HG03442 (cell line): Measurements from ENCODE around the gene MACROD2.

Experiments used
- ATAC-seq: cut with Tn5 transposase; IDR thresholded peaks from one replicate; pipeline ENCODE4 v1.9.1; 2021; ENCODE audit warnings: mild to moderate bottlenecking, moderate library complexity; ENCODE audit not compliant: unreplicated experiment

MACROD2 gene

GRCh38 chr20:15440049-15440820, 1444.9 kb downstream of the MACROD2 start:
- ATAC-seq: no peak

- no peak for ATAC-seq
Measured at GRCh38 chr20:15445056-15445840, 1449.9 kb downstream of the MACROD2 start.

- ATAC-seq: no peak
Measured at GRCh38 chr20:15446373-15446772, 1451.1 kb downstream of the MACROD2 start.

GRCh38 chr20:15447549-15447948, 1452.2 kb downstream of the MACROD2 start:
- ATAC-seq: no peak

GRCh38 chr20:15449061-15449460, 1453.7 kb downstream of the MACROD2 start:
- ATAC-seq: no peak

GRCh38 chr20:15451241-15451640, 1455.9 kb downstream of the MACROD2 start:
- ATAC-seq: no peak

GRCh38 chr20:15455279-15455678, 1460.0 kb downstream of the MACROD2 start:
- ATAC-seq: no peak

- ATAC-seq: no peak
Measured at GRCh38 chr20:15461938-15462337, 1466.6 kb downstream of the MACROD2 start.

- ATAC-seq: peak; percentile 76
Measured at GRCh38 chr20:15475483-15475882, 1480.2 kb downstream of the MACROD2 start.

- no peak for ATAC-seq
Measured at GRCh38 chr20:15476186-15476585, 1480.9 kb downstream of the MACROD2 start.

GRCh38 chr20:15476781-15477180, 1481.5 kb downstream of the MACROD2 start:
- no peak for ATAC-seq

- ATAC-seq: no peak
Measured at GRCh38 chr20:15482525-15482924, 1487.2 kb downstream of the MACROD2 start.

GRCh38 chr20:15485519-15485918, 1490.2 kb downstream of the MACROD2 start:
- ATAC-seq: no peak

- no peak for ATAC-seq
Measured at GRCh38 chr20:15487030-15487429, 1491.7 kb downstream of the MACROD2 start.

GRCh38 chr20:15487682-15488081, 1492.4 kb downstream of the MACROD2 start:
- ATAC-seq: no peak

- ATAC-seq: no peak
Measured at GRCh38 chr20:15491575-15491974, 1496.3 kb downstream of the MACROD2 start.

GRCh38 chr20:15494851-15495250, 1499.5 kb downstream of the MACROD2 start:
- ATAC-seq: no peak

GRCh38 chr20:15496501-15497039, 1501.3 kb downstream of the MACROD2 start:
- no peak for ATAC-seq

GRCh38 chr20:15498926-15499325, 1503.6 kb downstream of the MACROD2 start:
- ATAC-seq: no peak

GRCh38 chr20:15506311-15506710, 1511.0 kb downstream of the MACROD2 start:
- ATAC-seq: no peak

GRCh38 chr20:15507151-15507550, 1511.8 kb downstream of the MACROD2 start:
- ATAC-seq: no peak

- no peak for ATAC-seq
Measured at GRCh38 chr20:15511551-15511950, 1516.2 kb downstream of the MACROD2 start.
